Astrocyte (in vitro differentiated cells and primary cell): ENCODE data around the gene IWS1. TPM values are rescaled to one million over a fixed set of nuclear protein-coding genes. Genes with fewer than 3 reads are reported as not detected.

Experiments
- DNase-seq: peaks from one replicate; pipeline ENCODE4 v3.0.0-alpha.2; 2010; ENCODE audit warnings: low read depth
- FAIRE-seq: peaks from 2 replicates; lab custom pipeline; 2011; peaks lifted over from hg19 to GRCh38; lab: Jason Lieb, UNC
- H2AFZ ChIP-seq: 2 replicates; pipeline ENCODE4 v1.6.0; 2012; ENCODE audit warnings: low read depth, low read length, inconsistent platforms
- H3K27ac ChIP-seq: 2 replicates; pipeline ENCODE4 v1.5.1; 2011; ENCODE audit warnings: low read depth, low read length, inconsistent platforms
- H3K27me3 ChIP-seq: 2 replicates; pipeline ENCODE4 v1.6.0; 2011; ENCODE audit warnings: low read length, inconsistent platforms; ENCODE audit not compliant: insufficient read depth
- H3K36me3 ChIP-seq: 2 replicates; pipeline ENCODE4 v1.5.1; 2011; ENCODE audit warnings: low read length, inconsistent platforms; ENCODE audit not compliant: insufficient read depth
- H3K4me1 ChIP-seq: 2 replicates; pipeline ENCODE4 v1.5.1; 2011; ENCODE audit warnings: low read length, inconsistent platforms; ENCODE audit not compliant: insufficient read depth
- H3K4me2 ChIP-seq: 2 replicates; pipeline ENCODE4 v1.6.0; 2012; ENCODE audit warnings: low read length, inconsistent platforms
- H3K4me3 ChIP-seq: 2 replicates; pipeline ENCODE4 v1.5.1; 2011; ENCODE audit warnings: low read depth, mild to moderate bottlenecking, low read length, inconsistent platforms; ENCODE audit not compliant: insufficient read depth
- H3K79me2 ChIP-seq: 2 replicates; pipeline ENCODE4 v1.6.0; 2012; ENCODE audit warnings: mild to moderate bottlenecking, low read length, inconsistent platforms; ENCODE audit not compliant: insufficient read depth
- H3K9ac ChIP-seq: 2 replicates; pipeline ENCODE4 v1.6.0; 2012; ENCODE audit warnings: mild to moderate bottlenecking, low read length, inconsistent platforms
- H3K9me3 ChIP-seq: 2 replicates; pipeline ENCODE4 v1.5.1; 2012; ENCODE audit warnings: low read depth, mild to moderate bottlenecking, low read length, inconsistent platforms; ENCODE audit not compliant: insufficient read depth
- H4K20me1 ChIP-seq: 2 replicates; pipeline ENCODE4 v1.6.0; 2012; ENCODE audit warnings: low read length, inconsistent platforms; ENCODE audit not compliant: insufficient read depth
- H3K27ac Mint-ChIP-seq: one replicate; pipeline ENCODE4 v1.8.0; 2021; ENCODE audit warnings: mild to moderate bottlenecking, mixed read lengths; ENCODE audit not compliant: unreplicated experiment
- H3K27me3 Mint-ChIP-seq: one replicate; pipeline ENCODE4 v1.8.0; 2021; ENCODE audit warnings: low read depth, mixed read lengths; ENCODE audit not compliant: unreplicated experiment
- H3K36me3 Mint-ChIP-seq: one replicate; pipeline ENCODE4 v1.8.0; 2021; ENCODE audit warnings: low read depth, mixed read lengths; ENCODE audit not compliant: unreplicated experiment
- H3K4me1 Mint-ChIP-seq: one replicate; pipeline ENCODE4 v1.8.0; 2021; ENCODE audit warnings: low read depth, mixed read lengths; ENCODE audit not compliant: unreplicated experiment
- H3K4me3 Mint-ChIP-seq: one replicate; pipeline ENCODE4 v1.8.0; 2021; ENCODE audit warnings: mild to moderate bottlenecking, moderate library complexity, mixed read lengths; ENCODE audit not compliant: unreplicated experiment
- H3K9me3 Mint-ChIP-seq: one replicate; pipeline ENCODE4 v1.8.0; 2021; ENCODE audit warnings: mild to moderate bottlenecking, mixed read lengths; ENCODE audit not compliant: unreplicated experiment
- EZH2 ChIP-seq: IDR thresholded peaks from 2 replicates; pipeline ENCODE4 v1.6.1; 2012; ENCODE audit warnings: mild to moderate bottlenecking, low read length, inconsistent platforms; ENCODE audit not compliant: insufficient read depth
- total RNA-seq: library from RNA; stranded (reverse); gene quantifications from 2 replicates; pipeline ENCODE4 v1.2.1, GENCODE V29; 2021
- TF ChIP-seq, protein P1 (sequence below): IDR thresholded peaks from 2 replicates; pipeline ENCODE4 v1.5.1; 2011; ENCODE audit warnings: low read depth, mild to moderate bottlenecking, inconsistent platforms, low read length, moderate library complexity; ENCODE audit not compliant: insufficient read depth

IWS1 gene
- total RNA-seq, 1 donor from 2014 or later = 56.2 TPM

DNA sequence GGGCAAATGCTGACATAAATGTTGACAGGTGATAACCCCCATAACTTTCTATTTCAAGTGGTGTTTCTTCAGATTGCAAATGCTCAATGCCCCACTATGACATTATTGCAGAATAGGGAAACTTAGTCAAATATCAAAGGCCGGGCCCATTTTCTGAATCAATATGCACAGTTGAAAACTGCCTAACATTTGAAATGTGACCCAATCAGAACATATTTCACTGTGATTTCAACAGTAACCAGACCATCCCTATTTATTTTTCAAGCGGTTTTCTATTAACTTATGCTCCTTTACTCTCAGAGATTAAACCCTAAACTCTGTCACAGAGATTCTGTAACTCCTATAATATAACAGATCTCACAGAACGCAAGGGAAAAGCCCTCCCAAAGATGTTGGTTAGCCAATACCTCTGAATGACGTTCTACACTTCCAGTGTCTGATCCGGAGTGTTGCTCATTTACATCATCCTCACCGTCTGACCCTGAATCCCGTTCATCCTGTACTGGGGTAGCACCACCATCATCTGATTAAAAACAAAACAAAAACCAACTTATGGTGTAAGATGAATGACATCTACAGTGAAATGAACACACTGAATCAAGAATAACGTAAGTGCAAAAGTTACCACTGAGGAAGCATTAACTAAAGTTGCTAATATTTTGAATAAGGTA lies 2.9 kb downstream of the IWS1 start:
- no peak for TF ChIP-seq EZH2
- TF ChIP-seq, protein P1, sequence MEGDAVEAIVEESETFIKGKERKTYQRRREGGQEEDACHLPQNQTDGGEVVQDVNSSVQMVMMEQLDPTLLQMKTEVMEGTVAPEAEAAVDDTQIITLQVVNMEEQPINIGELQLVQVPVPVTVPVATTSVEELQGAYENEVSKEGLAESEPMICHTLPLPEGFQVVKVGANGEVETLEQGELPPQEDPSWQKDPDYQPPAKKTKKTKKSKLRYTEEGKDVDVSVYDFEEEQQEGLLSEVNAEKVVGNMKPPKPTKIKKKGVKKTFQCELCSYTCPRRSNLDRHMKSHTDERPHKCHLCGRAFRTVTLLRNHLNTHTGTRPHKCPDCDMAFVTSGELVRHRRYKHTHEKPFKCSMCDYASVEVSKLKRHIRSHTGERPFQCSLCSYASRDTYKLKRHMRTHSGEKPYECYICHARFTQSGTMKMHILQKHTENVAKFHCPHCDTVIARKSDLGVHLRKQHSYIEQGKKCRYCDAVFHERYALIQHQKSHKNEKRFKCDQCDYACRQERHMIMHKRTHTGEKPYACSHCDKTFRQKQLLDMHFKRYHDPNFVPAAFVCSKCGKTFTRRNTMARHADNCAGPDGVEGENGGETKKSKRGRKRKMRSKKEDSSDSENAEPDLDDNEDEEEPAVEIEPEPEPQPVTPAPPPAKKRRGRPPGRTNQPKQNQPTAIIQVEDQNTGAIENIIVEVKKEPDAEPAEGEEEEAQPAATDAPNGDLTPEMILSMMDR = no peak
- Histone ChIP-seq H3K4me3 (no peak overlapping the region), H3K9me3 (no peaks in the 10 kb centered on the region), H3K9ac (no peak overlapping the region), H3K4me1 (peaks cover 7% of the 10 kb centered on the region), H3K27me3 (no peaks in the 10 kb centered on the region), H3K79me2 (peaks cover 78% of the 10 kb centered on the region), H2AFZ (no peak overlapping the region), H3K4me2 (no peak overlapping the region), H3K36me3 (peaks cover 14% of the 10 kb centered on the region), H4K20me1 (peaks cover 31% of the 10 kb centered on the region), H3K27ac (no peak overlapping the region)
- Mint-ChIP-seq H3K36me3 (peaks cover 8% of the 10 kb centered on the region), H3K4me1 (peaks cover 15% of the 10 kb centered on the region), H3K27ac (no peak overlapping the region), H3K4me3 (peak overlapping the region; percentile 31), H3K9me3 (no peaks in the 10 kb centered on the region), H3K27me3 (no peaks in the 10 kb centered on the region)
- DNase-seq (no peak), FAIRE-seq (no peak)

DNA sequence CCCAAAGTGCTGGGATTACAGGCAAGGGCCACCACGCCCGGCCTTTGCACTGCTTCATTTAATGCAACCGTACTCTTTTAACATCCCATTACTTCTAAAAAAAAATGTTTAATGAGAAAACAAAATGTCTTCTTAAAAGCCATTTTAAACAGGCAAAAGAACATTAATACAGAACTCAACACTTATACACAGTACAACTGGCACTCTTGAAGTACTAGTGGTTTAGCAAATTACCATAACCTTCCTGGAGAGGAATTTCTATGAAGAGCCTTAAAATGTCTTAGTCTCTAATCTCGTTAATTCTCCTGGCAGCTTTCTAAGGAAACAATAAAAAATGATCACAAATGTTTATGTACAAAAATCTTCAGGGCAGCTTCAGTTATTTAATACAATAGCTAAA lies 5.9 kb downstream of the IWS1 start:
- H3K36me3 Mint-ChIP-seq = peaks cover 12% of the 10 kb centered on the region
- Histone ChIP-seq H3K36me3 (peaks cover 14% of the 10 kb centered on the region), H4K20me1 (peaks cover 56% of the 10 kb centered on the region)

More for the DNA sequence above, 5.9 kb downstream of the IWS1 start:
- Histone ChIP-seq H2AFZ (no peak overlapping the region), H3K27me3 (no peaks in the 10 kb centered on the region), H3K9me3 (no peaks in the 10 kb centered on the region), H3K79me2 (peaks cover 99% of the 10 kb centered on the region), H3K4me3 (no peak overlapping the region), H3K9ac (no peak overlapping the region), H3K4me2 (no peak overlapping the region), H3K4me1 (peaks cover 10% of the 10 kb centered on the region), H3K27ac (no peak overlapping the region)
- no peak overlapping the region for H3K4me3 Mint-ChIP-seq
- TF ChIP-seq, protein P1 = no peak
- no peak for TF ChIP-seq EZH2
- peaks cover 22% of the 10 kb centered on the region for H3K4me1 Mint-ChIP-seq
- peak overlapping the region; percentile 18 for H3K27ac Mint-ChIP-seq
- FAIRE-seq (no peak), DNase-seq (no peak)
- H3K27me3 Mint-ChIP-seq = no peaks in the 10 kb centered on the region
- no peaks in the 10 kb centered on the region for H3K9me3 Mint-ChIP-seq
